Loucy (cell line): Measurements from ENCODE around the gene STX18.
A peak's percentile ranks its signal among the peaks of the same experiment; 100 is the strongest.
"Not testable (repeated sequence)": the region's sequence is repeated elsewhere in the genome, so short reads cannot be mapped to it uniquely, and the experiment has no call there.

ENCODE experiments used
- H2AFZ ChIP-seq: fragments of 200-600 bp; sonication (generic); 2 replicates; pipeline ENCODE4 v1.6.0; 2016; ENCODE audit warnings: antibody characterized with exemption, mild to moderate bottlenecking, low read length, moderate library complexity
- H3F3A ChIP-seq: fragments of 200-600 bp; 2 replicates; pipeline ENCODE4 v1.6.0; 2016; ENCODE audit warnings: antibody characterized with exemption, low read depth, mild to moderate bottlenecking
- H3K27me3 ChIP-seq: fragments of 200-600 bp; sonication (generic); 2 replicates; pipeline ENCODE4 v1.6.1; 2014; ENCODE audit warnings: low read length, mild to moderate bottlenecking; ENCODE audit not compliant: insufficient read depth, poor library complexity, severe bottlenecking
- H3K36me3 ChIP-seq: fragments of 200-600 bp; sonication (generic); 2 replicates; pipeline ENCODE4 v1.6.1; 2016; ENCODE audit warnings: low read length; ENCODE audit not compliant: insufficient read depth
- H3K4me1 ChIP-seq: fragments of 200-600 bp; sonication (generic); 2 replicates; pipeline ENCODE4 v1.5.1; 2014; ENCODE audit warnings: low read length, mild to moderate bottlenecking; ENCODE audit not compliant: insufficient read depth, poor library complexity, severe bottlenecking
- H3K4me2 ChIP-seq: fragments of 200-600 bp; sonication (generic); 2 replicates; pipeline ENCODE4 v1.6.0; 2014; ENCODE audit warnings: antibody characterized with exemption, low read length, low read depth, mild to moderate bottlenecking; ENCODE audit not compliant: poor library complexity, severe bottlenecking
- H3K4me3 ChIP-seq: fragments of 200-600 bp; sonication (generic); 2 replicates; pipeline ENCODE4 v1.5.1; 2014; ENCODE audit warnings: low read length, mild to moderate bottlenecking, mixed read lengths; ENCODE audit not compliant: poor library complexity, severe bottlenecking
- H3K79me2 ChIP-seq: fragments of 200-600 bp; sonication (generic); 2 replicates; pipeline ENCODE4 v1.6.1; 2014; ENCODE audit warnings: low read length; ENCODE audit not compliant: insufficient read depth
- H3K9ac ChIP-seq: fragments of 200-600 bp; sonication (generic); 2 replicates; pipeline ENCODE4 v1.6.0; 2014; ENCODE audit warnings: mild to moderate bottlenecking, low read depth, low read length, moderate library complexity; ENCODE audit not compliant: poor library complexity, severe bottlenecking
- H3K9me2 ChIP-seq: fragments of 200-600 bp; sonication (generic); replicated peaks from 2 replicates; pipeline ENCODE4 v1.6.1; 2016; ENCODE audit warnings: low read depth, low read length, mixed read lengths
- H3K9me3 ChIP-seq: fragments of 200-600 bp; sonication (generic); 2 replicates; pipeline ENCODE4 v1.6.1; 2014; ENCODE audit warnings: mild to moderate bottlenecking, antibody characterized with exemption, low read length, low read depth; ENCODE audit not compliant: insufficient read depth
- H4K20me1 ChIP-seq: fragments of 200-600 bp; sonication (generic); 2 replicates; pipeline ENCODE4 v1.6.0; 2014; ENCODE audit warnings: antibody characterized with exemption, low read length, mild to moderate bottlenecking; ENCODE audit not compliant: insufficient read depth, poor library complexity, severe bottlenecking
- CTCF ChIP-seq: fragments of 200-600 bp; sonication (generic); conservative IDR thresholded peaks from 2 replicates; pipeline ENCODE4 v1.5.1; 2014; ENCODE audit warnings: mild to moderate bottlenecking, antibody characterized with exemption, low read length
- EZH2phosphoT487 ChIP-seq: fragments of 200-600 bp; IDR thresholded peaks from 2 replicates; pipeline ENCODE4 v1.6.1; 2018; ENCODE audit warnings: antibody characterized with exemption, mild to moderate bottlenecking, moderate library complexity, borderline replicate concordance

STX18 gene

GRCh38 chr4:4512282-4512681 is 29.6 kb downstream of the STX18 start:
- H4K20me1 ChIP-seq, result peaks cover 51% of the 10 kb centered on the region
- peaks cover 24% of the 10 kb centered on the region for H3K27me3 ChIP-seq
- no peak for TF ChIP-seq EZH2phosphoT487
- no peak for TF ChIP-seq CTCF
- H3K36me3 ChIP-seq, result no peaks in the 10 kb centered on the region
- no peak overlapping the region for H3K4me3 ChIP-seq
- no peaks in the 10 kb centered on the region for H3K9me2 ChIP-seq
- no peak overlapping the region for H3K4me2 ChIP-seq
- H2AFZ ChIP-seq, result no peak overlapping the region
- no peaks in the 10 kb centered on the region for H3F3A ChIP-seq
- H3K79me2 ChIP-seq, result no peaks in the 10 kb centered on the region; the same call in 1 of the 2 replicates
- H3K9me3 ChIP-seq, result no peaks in the 10 kb centered on the region
- H3K9ac ChIP-seq, result no peak overlapping the region
- H3K4me1 ChIP-seq, result no peaks in the 10 kb centered on the region

GRCh38 chr4:4510641-4511040 is 31.2 kb downstream of the STX18 start:
- H3K79me2 ChIP-seq, result not testable (repeated sequence)

GRCh38 chr4:4509521-4509920 is 32.3 kb downstream of the STX18 start:
- Histone ChIP-seq H3K79me2 (peaks cover 7% of the 10 kb centered on the region; the same call in 1 of the 2 replicates), H3K9me2 (no peaks in the 10 kb centered on the region), H3F3A (no peaks in the 10 kb centered on the region), H3K4me3 (no peak overlapping the region), H3K4me1 (no peaks in the 10 kb centered on the region), H3K4me2 (no peak overlapping the region), H3K9ac (no peak overlapping the region), H3K9me3 (no peaks in the 10 kb centered on the region), H4K20me1 (peaks cover 24% of the 10 kb centered on the region), H3K27me3 (no peaks in the 10 kb centered on the region), H2AFZ (no peak overlapping the region), H3K36me3 (no peaks in the 10 kb centered on the region)
- TF ChIP-seq EZH2phosphoT487, result no peak
- no peak for TF ChIP-seq CTCF

More at GRCh38 chr4:4510641-4511040, 31.2 kb downstream of the STX18 start:
- not testable (repeated sequence) for H3K36me3 ChIP-seq, H3K27me3 ChIP-seq, H3K9me2 ChIP-seq, H3K4me3 ChIP-seq, H3K4me1 ChIP-seq, H3F3A ChIP-seq, H3K4me2 ChIP-seq, H2AFZ ChIP-seq, H3K9me3 ChIP-seq, H3K9ac ChIP-seq
- H4K20me1 ChIP-seq, result peaks cover 35% of the 10 kb centered on the region

GRCh38 chr4:4507923-4508322 is 33.9 kb downstream of the STX18 start:
- no peaks in the 10 kb centered on the region for H3K36me3 ChIP-seq
- no peak overlapping the region for H3K4me3 ChIP-seq
- H3F3A ChIP-seq, result no peaks in the 10 kb centered on the region
- H3K4me1 ChIP-seq, result no peaks in the 10 kb centered on the region
- TF ChIP-seq EZH2phosphoT487 (no peak), CTCF (peak; percentile 62)
- H3K27me3 ChIP-seq, result no peaks in the 10 kb centered on the region
- no peaks in the 10 kb centered on the region for H3K9me3 ChIP-seq
- no peaks in the 10 kb centered on the region for H3K9me2 ChIP-seq
- H3K4me2 ChIP-seq, result no peak overlapping the region
- H3K79me2 ChIP-seq, result peaks cover 11% of the 10 kb centered on the region
- peaks cover 11% of the 10 kb centered on the region for H4K20me1 ChIP-seq
- H3K9ac ChIP-seq, result no peak overlapping the region
- no peak overlapping the region for H2AFZ ChIP-seq
